ENCODE results near the gene CD248. TPM values are rescaled to one million over a fixed set of nuclear protein-coding genes. Genes with fewer than 3 reads are reported as not detected.
A peak's percentile ranks its signal among the peaks of the same experiment; 100 is the strongest.

The CD248 gene
- total RNA-seq, 2 experiments from 2014 or later = 3.3 to 3.4 TPM

GRCh38 chr11:66271816-66272215 lies 45.0 kb downstream of the CD248 start:
- Histone ChIP-seq H3K4me3 (ENCODE audit: low read length) (no peak overlapping the region), H3K4me1 (ENCODE audit: insufficient read depth, low read length) (peaks cover 54% of the 10 kb centered on the region), H3K27ac (ENCODE audit: low read depth in 1 of 2, low read length in 2 of 2) (no peak overlapping the region), H3K27me3 (ENCODE audit: control insufficient read depth in 1 of 2, insufficient read depth in 2 of 2, low read length in 2 of 2) (no peaks in the 10 kb centered on the region), H3K9me3 (ENCODE audit: control insufficient read depth in 1 of 2, insufficient read depth in 1 of 2, low read length in 2 of 2) (no peaks in the 10 kb centered on the region), H3K36me3 (ENCODE audit: insufficient read depth, low read length) (peaks cover 54% of the 10 kb centered on the region)
- DNase-seq = no peak
- POLR2A ChIA-PET = interaction anchor here (1.6 kb wide), 1 partner anchor 17 kb away, joined by 5 read pairs; the partner anchor contains the start of gene YIF1A
- intact Hi-C loops (cut with DNase I, micrococcal nuclease) = no loop called here
- CTCF ChIA-PET = interaction anchor here (0.9 to 1.4 kb wide), 2 partner anchors 49 to 560 kb away, joined by 3 to 5 read pairs; partner anchors contain the start of gene KAT5
- H3K27me3 Mint-ChIP-seq = no peaks in the 10 kb centered on the region
- H3K4me3 Mint-ChIP-seq = peak overlapping the region; percentile 45
- H3K4me1 Mint-ChIP-seq (ENCODE audit: low read depth) = peaks cover 48% of the 10 kb centered on the region
- no peak overlapping the region for H3K27ac Mint-ChIP-seq
- H3K9me3 Mint-ChIP-seq = no peaks in the 10 kb centered on the region
- H3K36me3 Mint-ChIP-seq (ENCODE audit: low read depth) = peaks cover 84% of the 10 kb centered on the region
- ATAC-seq (ENCODE audit: poor library complexity) = no peak
- no peak for TF ChIP-seq CTCF (IDR thresholded peaks at IDR 0.05)

- H3K27me3 Mint-ChIP-seq = no peaks in the 10 kb centered on the region
These were observed 47.6 kb downstream of the CD248 start for GRCh38 chr11:66268952-66269905.

More at GRCh38 chr11:66268952-66269905, 47.6 kb downstream of the CD248 start:
- Mint-ChIP-seq H3K4me3 (peak overlapping the region; percentile 96), H3K4me1 (ENCODE audit: low read depth) (peaks cover 51% of the 10 kb centered on the region), H3K9me3 (no peaks in the 10 kb centered on the region), H3K27ac (peak overlapping the region; percentile 100), H3K36me3 (ENCODE audit: low read depth) (peaks cover 67% of the 10 kb centered on the region)
- POLR2A ChIA-PET = interaction anchor here (1.2 to 3.9 kb wide), 3 partner anchors 11 to 103 kb away, joined by 4 to 34 read pairs (median 31); partner anchors contain the start of genes CNIH2 and YIF1A
- DNase-seq (peak in 1 of 14 experiments; percentile 27), ATAC-seq (ENCODE audit: poor library complexity) (no peak)
- Histone ChIP-seq H3K4me1 (ENCODE audit: insufficient read depth, low read length) (peaks cover 58% of the 10 kb centered on the region), H3K36me3 (ENCODE audit: insufficient read depth, low read length) (peaks cover 47% of the 10 kb centered on the region), H3K27ac (ENCODE audit: low read depth in 1 of 2, low read length in 2 of 2) (peak overlapping the region; percentile 83 to 87), H3K9me3 (ENCODE audit: control insufficient read depth in 1 of 2, insufficient read depth in 1 of 2, low read length in 2 of 2) (no peaks in the 10 kb centered on the region), H3K27me3 (ENCODE audit: control insufficient read depth in 1 of 2, insufficient read depth in 2 of 2, low read length in 2 of 2) (no peaks in the 10 kb centered on the region), H3K4me3 (ENCODE audit: low read length) (peak overlapping the region; percentile 99)
- intact Hi-C loops (cut with DNase I, micrococcal nuclease) = loop anchor here (1.0 to 10.0 kb wide), 4 partner anchors 13 to 554 kb away; partner anchors contain the start of genes KAT5 (in 1 of the 2), SF3B2 (in 1 of the 2) and YIF1A (in 1 of the 2)
- TF ChIP-seq CTCF (IDR thresholded peaks at IDR 0.05) = no peak
- CTCF ChIA-PET = interaction anchor here (5.6 kb wide), 1 partner anchor 12 kb away, joined by 36 read pairs; no protein-coding TSS in a partner anchor

Measured in CD4-positive, alpha-beta T cell (primary cell).